ENCODE results near the gene SKIC3. TPM values are rescaled to one million over a fixed set of nuclear protein-coding genes. Genes with fewer than 3 reads are reported as not detected.

SKIC3 gene
- total RNA-seq, 1 experiment from 2014 or later, result 118 TPM

DNA sequence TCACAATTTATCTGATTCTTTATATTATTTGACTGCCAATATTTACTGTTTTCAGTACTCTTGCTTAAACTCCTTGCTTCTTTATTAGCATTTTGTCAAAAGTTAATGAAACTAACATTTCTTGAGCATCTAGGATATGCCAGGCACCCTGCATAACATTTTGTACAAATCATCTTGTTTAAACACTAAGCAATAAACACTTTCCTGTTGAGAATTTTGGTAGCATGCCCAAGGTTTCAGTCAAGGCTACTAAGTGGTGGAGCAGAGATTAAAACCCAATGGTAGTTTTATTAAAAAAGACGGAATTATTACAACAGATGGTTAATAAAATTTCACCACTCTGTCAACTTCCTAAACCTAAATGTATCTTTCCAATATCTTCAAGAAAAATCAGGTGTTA is 43.2 kb downstream of the SKIC3 start:
- Histone ChIP-seq H3K27ac (ENCODE audit: low read length) (no peak overlapping the region), H4K20me1 (ENCODE audit: insufficient read depth, low read depth, low read length) (no peaks in the 10 kb centered on the region), H3K4me3 (ENCODE audit: low read length) (no peak overlapping the region), H3K9me3 (ENCODE audit: low read length) (no peaks in the 10 kb centered on the region), H2AFZ (ENCODE audit: low read length) (no peak overlapping the region), H3K4me1 (ENCODE audit: low read length) (peaks cover 3% of the 10 kb centered on the region; the same call in 1 of the 2 replicates), H3K36me3 (ENCODE audit: insufficient read depth, low read length) (peaks cover 47% of the 10 kb centered on the region; the same call in 1 of the 2 replicates), H3K27me3 (ENCODE audit: low read length) (no peaks in the 10 kb centered on the region), H3K9ac (ENCODE audit: low read length) (no peak overlapping the region), H3K79me2 (ENCODE audit: low read length) (no peaks in the 10 kb centered on the region), H3K9me2 (replicated peaks; ENCODE audit: insufficient read depth, low read length) (no peaks in the 10 kb centered on the region), H3K4me2 (ENCODE audit: low read depth, low read length, poor library complexity, severe bottlenecking) (no peak overlapping the region)
- DNase-seq, result no peak

DNA sequence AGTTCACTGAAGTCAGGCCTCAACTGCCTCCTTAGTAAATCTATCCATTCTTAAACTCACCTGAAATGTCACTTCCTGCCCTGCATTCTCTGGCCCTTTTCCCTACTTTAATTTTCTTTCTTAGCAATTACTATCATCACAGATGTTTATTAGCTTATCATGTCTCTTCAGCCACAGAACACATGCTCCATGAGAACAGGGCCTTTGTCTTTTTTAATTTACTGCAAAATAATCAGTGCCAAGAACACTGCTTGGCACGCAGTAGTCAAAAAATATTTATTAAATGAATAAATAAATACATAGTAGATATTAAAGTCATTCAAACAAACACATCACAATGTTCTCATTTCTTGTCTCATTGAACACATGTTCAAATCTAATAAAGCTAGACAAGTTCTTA is 46.2 kb downstream of the SKIC3 start:
- H3K4me1 ChIP-seq (ENCODE audit: low read length), result no peaks in the 10 kb centered on the region
- no peak overlapping the region for H2AFZ ChIP-seq (ENCODE audit: low read length)
- no peaks in the 10 kb centered on the region for H3K27me3 ChIP-seq (ENCODE audit: low read length)
- no peak overlapping the region for H3K4me2 ChIP-seq (ENCODE audit: low read depth, low read length, poor library complexity, severe bottlenecking)
- H3K4me3 ChIP-seq (ENCODE audit: low read length), result no peak overlapping the region
- H3K9ac ChIP-seq (ENCODE audit: low read length), result no peak overlapping the region
- no peaks in the 10 kb centered on the region for H3K9me2 ChIP-seq (replicated peaks; ENCODE audit: insufficient read depth, low read length)
- no peaks in the 10 kb centered on the region for H3K79me2 ChIP-seq (ENCODE audit: low read length)
- H3K36me3 ChIP-seq (ENCODE audit: insufficient read depth, low read length), result peaks cover 31% of the 10 kb centered on the region; the same call in 1 of the 2 replicates
- DNase-seq, result no peak
- no peak overlapping the region for H3K27ac ChIP-seq (ENCODE audit: low read length)
- no peaks in the 10 kb centered on the region for H4K20me1 ChIP-seq (ENCODE audit: insufficient read depth, low read depth, low read length)
- no peaks in the 10 kb centered on the region for H3K9me3 ChIP-seq (ENCODE audit: low read length)

Small RNA genes lying within 50 kb of the gene (small RNA-seq; reads per million reads assigned to genes)
- gene RNU6-308P, result not detected

Other genes starting within 250 kb of the SKIC3 start
- gene FAM81B, start 163.6 kb downstream of the SKIC3 start, total RNA-seq (2014; rRNA removed; shearing (Covaris generic); ENCODE audit: low replicate concordance), result not detected in 2 replicates
- gene ARSK, start 124 bp upstream of the SKIC3 start, total RNA-seq (2014; rRNA removed; shearing (Covaris generic); ENCODE audit: low replicate concordance), result 5.6 and 8.8 TPM in 2 replicates
- gene GPR150, start 65.1 kb upstream of the SKIC3 start, total RNA-seq (2014; rRNA removed; shearing (Covaris generic); ENCODE audit: low replicate concordance), result 0.34 and 0.51 TPM in 2 replicates
- 6.2 and 6.8 TPM in 2 replicates for gene RFESD, start 91.8 kb upstream of the SKIC3 start, total RNA-seq (2014; rRNA removed; shearing (Covaris generic); ENCODE audit: low replicate concordance)
- not detected in 2 replicates for gene SPATA9, start 128.0 kb upstream of the SKIC3 start, total RNA-seq (2014; rRNA removed; shearing (Covaris generic); ENCODE audit: low replicate concordance)
- gene RHOBTB3, start 176.4 kb upstream of the SKIC3 start, total RNA-seq (2014; rRNA removed; shearing (Covaris generic); ENCODE audit: low replicate concordance), result 0.97 and 1.5 TPM in 2 replicates